SKM-1 treated with dmso at 0.1 percent for 144 hours (cell line): ENCODE results near the gene IFNL2.
"Not testable (repeated sequence)": the region's sequence is repeated elsewhere in the genome, so short reads cannot be mapped to it uniquely, and the experiment has no call there.

Experiments
- DNase-seq: peaks from one replicate; lab custom pipeline; 2025; ENCODE audit not compliant: unreplicated experiment; lab: John Stamatoyannopoulos, UW

The IFNL2 gene

GRCh38 chr19:39252458-39252857 lies 15.7 kb upstream of the IFNL2 start:
- no peak for DNase-seq

GRCh38 chr19:39253374-39254149 lies 14.6 kb upstream of the IFNL2 start:
- no peak for DNase-seq

GRCh38 chr19:39254531-39255345 lies 13.5 kb upstream of the IFNL2 start:
- no peak for DNase-seq

DNA sequence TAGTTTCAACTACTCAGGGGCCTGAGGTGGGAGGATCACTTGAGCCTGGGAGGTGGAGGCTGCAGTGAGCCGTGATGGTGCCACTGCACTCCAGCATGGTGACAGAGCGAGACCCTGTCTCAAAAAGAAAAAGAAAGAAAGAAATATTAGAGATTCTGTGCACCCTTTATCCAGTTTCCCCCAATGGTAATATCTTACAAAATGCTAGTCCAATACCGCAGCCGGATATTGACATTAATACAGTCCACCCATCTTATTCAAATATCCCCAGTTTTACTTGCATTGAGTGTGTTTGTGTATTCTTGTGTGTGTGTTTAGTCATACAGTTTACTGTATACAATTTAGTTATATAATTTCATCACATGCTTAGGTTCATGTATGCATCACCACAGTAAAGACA lies 11.0 kb upstream of the IFNL2 start:
- DNase-seq = no peak

DNA sequence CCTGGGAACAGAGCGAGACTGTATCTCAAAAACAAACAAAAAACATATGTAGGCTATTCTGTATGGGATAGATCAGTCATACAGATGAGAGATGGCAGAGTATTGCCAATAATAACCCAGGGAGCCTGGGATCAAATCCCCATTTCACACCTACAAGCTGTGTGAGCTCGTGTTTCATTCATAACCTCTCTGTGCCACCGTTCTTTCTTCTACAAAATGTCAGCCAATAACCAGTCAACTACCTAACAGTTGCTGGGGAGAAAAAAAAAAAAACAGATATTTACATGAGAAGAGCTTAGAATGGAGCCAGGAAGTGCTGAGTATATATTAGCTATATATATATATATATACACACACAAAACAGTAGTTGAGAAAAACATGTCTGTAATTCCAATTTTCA lies 6.5 kb upstream of the IFNL2 start:
- no peak for DNase-seq

- no peak for DNase-seq
These were observed 5.7 kb upstream of the IFNL2 start for GRCh38 chr19:39262496-39262895.

- DNase-seq = no peak
These were observed 4.3 kb upstream of the IFNL2 start for GRCh38 chr19:39263912-39264305.

DNA sequence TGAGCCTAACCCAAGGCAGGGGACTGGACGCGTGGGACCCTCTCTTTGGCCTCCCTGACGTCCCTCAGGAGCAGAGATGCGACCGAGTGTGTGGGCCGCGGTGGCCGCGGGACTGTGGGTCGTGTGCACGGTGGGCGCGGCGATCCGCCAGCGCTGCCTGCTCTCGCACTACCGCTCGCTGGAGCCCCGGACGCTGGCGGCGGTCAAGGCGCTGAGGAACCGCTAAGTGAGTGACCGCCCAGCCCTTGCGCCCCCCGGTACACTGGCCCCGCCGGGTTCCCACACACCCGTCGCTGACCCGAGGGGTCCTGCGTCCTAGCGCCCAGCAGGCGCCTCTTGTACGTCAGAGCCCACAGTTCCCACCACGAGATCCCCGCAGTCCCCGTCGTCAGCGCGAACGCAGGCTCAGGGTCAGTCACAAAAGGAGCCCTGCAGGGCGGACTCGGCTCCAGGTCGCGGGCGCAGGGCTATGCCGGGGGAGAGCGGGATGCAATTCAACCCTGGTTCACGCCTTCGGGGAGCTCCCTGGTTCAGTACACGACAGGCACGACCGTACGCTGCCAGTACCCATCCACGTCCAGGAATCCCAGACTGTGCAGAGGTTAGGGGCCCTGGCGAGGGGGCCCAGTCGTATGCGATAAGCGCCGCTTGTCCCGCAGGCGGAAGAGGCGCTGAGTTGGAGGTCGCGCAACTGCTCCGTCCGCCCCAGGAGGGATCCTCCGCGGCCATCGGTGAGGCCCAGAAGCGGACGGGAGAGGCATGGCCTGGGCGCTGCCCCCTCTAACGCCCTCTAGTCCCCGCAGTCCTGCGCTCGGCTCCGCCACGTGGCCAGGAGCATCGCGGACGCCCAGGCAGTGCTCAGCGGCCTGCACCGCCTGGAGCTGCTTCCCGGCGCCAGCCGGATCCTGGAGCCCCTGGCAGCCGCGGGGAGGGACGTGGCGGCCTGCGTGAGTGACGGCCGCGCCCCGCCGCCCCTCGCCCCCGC lies 3.6 kb upstream of the IFNL2 start:
- DNase-seq = no peak

GRCh38 chr19:39265321-39265916 lies 2.8 kb upstream of the IFNL2 start:
- no peak for DNase-seq

- DNase-seq = not testable (repeated sequence)
These were observed 481 bp downstream of the IFNL2 start for GRCh38 chr19:39268531-39269223.

GRCh38 chr19:39269369-39269768 lies 1.2 kb downstream of the IFNL2 start:
- DNase-seq = not testable (repeated sequence)

DNA sequence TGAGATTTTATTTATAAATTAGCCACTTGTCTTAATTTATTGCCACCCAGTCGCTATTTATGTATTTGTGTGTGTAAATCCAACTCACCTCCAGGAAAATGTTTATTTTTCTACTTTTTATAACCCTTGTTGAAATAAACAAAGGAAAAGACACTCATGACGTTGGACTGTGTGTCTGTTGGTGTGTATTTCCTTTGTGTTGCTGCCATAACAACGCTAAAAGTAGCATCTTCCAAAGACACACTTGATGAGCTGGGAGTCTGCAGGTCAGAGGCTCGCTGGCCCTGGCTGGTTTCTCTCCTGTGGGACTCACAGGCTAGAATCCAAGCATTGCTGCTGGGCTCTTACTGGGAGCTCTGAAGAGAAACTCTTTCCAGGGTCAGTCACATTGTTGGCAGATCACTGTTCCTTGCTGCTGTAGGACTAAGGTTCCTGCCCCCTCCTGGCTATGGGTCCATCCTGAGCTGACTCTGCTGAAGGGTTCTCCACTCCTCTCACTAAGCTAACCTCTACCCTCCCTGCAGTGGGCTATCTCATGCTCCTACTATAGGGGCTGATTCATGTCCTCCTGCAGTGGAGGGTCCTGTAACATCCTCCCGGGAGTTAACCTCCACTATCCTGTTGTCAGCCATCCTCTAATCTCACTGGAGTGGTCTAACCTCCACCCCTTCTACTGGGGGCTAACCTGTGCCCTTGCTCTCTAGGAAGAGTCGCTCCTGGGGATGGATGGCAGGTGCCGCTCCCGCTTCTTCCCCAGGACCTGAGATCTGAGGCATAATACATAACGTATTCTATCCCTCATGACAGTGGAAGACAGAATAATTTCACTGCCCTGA lies 2.1 kb downstream of the IFNL2 start:
- no peak for DNase-seq

DNA sequence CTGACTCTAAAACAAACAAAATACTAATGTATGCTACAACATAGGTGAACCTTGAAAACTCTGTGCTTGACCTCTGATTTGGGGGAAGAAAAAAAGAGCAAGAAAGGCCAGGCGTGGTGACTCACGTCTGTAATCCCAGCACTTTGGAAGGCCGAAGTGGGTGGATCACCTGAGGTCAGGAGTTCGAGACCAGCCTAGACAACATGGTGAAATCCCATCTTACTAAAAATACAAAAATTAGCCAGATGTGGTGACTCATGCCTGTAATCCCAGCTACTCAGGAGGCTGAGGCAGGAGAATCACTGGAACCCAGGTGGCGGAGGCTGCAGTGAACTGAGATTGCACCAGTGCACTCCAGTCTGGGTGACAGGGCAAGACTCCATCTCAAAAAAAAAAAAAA lies 5.7 kb downstream of the IFNL2 start:
- DNase-seq = not testable (repeated sequence)

GRCh38 chr19:39275578-39275977 lies 7.4 kb downstream of the IFNL2 start:
- DNase-seq = no peak

- DNase-seq = no peak
These were observed 8.5 kb downstream of the IFNL2 start for GRCh38 chr19:39276740-39277139.

DNA sequence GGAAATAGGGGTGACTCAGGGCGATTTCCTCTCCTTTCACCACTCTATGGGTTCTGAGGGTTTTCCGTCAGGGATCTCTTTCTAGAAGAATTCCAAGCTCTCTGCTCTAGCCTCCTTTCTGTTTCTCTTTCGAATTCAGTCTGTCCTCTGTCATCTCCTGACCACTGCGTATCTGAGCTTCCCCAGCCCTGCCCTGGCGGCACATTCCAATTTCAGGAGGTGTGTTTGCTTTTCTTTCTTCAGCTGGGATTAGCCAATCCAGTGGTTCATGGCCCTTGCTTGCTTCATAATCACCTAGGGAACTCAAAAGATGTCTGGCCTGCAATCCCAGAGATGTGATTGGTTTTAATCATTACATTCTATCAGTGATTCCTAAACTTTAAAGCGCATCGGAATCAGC lies 9.4 kb downstream of the IFNL2 start:
- DNase-seq = no peak

GRCh38 chr19:39282021-39282420 lies 13.8 kb downstream of the IFNL2 start:
- DNase-seq = no peak

DNA sequence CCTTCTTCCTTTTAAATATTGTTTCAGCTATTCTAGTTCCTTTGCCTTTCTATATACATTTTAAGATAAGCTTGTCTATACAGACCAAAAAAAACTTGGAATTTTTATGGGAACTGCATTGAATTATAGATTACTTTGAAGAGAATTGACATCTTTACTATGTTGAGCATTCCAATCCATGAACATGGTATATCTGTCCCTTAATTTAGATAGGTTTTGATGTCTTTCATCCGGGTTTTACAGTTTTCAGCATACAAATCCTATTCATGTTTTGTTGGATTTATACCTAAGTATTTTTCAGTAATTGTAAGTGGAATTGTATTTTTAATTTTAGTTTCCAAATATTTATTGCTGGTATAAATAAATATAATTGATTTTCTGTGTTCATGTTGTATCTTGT lies 15.8 kb downstream of the IFNL2 start:
- no peak for DNase-seq

DNA sequence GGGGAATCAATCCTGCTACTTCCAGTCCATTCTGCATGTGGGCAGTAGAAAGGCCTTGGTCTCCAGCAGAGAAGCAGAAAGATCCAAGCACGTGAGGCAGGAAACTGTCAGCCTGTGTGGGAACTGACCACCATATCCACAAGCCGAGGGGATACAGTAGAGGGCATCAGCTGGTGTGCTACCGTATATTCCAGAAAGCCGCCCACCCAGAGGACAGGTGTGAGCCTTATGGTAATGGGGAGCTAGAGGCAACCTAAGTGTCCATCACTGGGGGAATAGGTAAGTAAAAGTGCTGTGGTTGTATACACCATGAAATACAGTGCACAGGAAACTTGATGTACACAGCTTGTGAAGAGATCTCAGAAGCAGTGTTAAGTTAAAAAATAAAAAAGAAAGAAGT lies 25.2 kb downstream of the IFNL2 start:
- DNase-seq = no peak
